ENCODE results near the gene CASZ1.

- TF ChIP-seq CTCF (IDR thresholded peaks at IDR 0.05): no peak
- no peak for TF ChIP-seq EZH2 (IDR thresholded peaks at IDR 0.05)
- TF ChIP-seq EZH2phosphoT487 (IDR thresholded peaks at IDR 0.05): no peak
Measured at GRCh38 chr1:10631811-10632593, 164.4 kb downstream of the CASZ1 start.

Data from neural progenitor cell (in vitro differentiated cells).